NCI-H1092 treated with DMSO at 0.1 percent for 48 hours (cell line): ENCODE results near the gene LAMB1.
"Not testable (repeated sequence)": the region's sequence is repeated elsewhere in the genome, so short reads cannot be mapped to it uniquely, and the experiment has no call there.

ENCODE experiments used
- DNase-seq: peaks from one replicate; lab custom pipeline; 2025; lab: John Stamatoyannopoulos, UW

The LAMB1 gene

GRCh38 chr7:107971613-107972012 lies 31.3 kb downstream of the LAMB1 start:
- DNase-seq = no peak

GRCh38 chr7:107971100-107971499 lies 31.9 kb downstream of the LAMB1 start:
- no peak for DNase-seq

GRCh38 chr7:107969856-107970255 lies 33.1 kb downstream of the LAMB1 start:
- DNase-seq = no peak

GRCh38 chr7:107968449-107968848 lies 34.5 kb downstream of the LAMB1 start:
- DNase-seq = no peak

- DNase-seq = peak; percentile 65
These were observed 35.5 kb downstream of the LAMB1 start for GRCh38 chr7:107967420-107967819.

- DNase-seq = peak; percentile 72
These were observed 36.2 kb downstream of the LAMB1 start for GRCh38 chr7:107966711-107967110.

GRCh38 chr7:107964510-107964909 lies 38.5 kb downstream of the LAMB1 start:
- no peak for DNase-seq

- no peak for DNase-seq
These were observed 40.1 kb downstream of the LAMB1 start for GRCh38 chr7:107962817-107963216.

GRCh38 chr7:107961405-107961804 lies 41.6 kb downstream of the LAMB1 start:
- DNase-seq = peak; percentile 83

GRCh38 chr7:107960272-107960671 lies 42.7 kb downstream of the LAMB1 start:
- DNase-seq = peak; percentile 85

- no peak for DNase-seq
These were observed 43.4 kb downstream of the LAMB1 start for GRCh38 chr7:107959527-107959898.

- no peak for DNase-seq
These were observed 44.0 kb downstream of the LAMB1 start for GRCh38 chr7:107958764-107959526.

GRCh38 chr7:107957436-107957835 lies 45.5 kb downstream of the LAMB1 start:
- no peak for DNase-seq

GRCh38 chr7:107956950-107957349 lies 46.0 kb downstream of the LAMB1 start:
- DNase-seq = not testable (repeated sequence)

GRCh38 chr7:107955394-107955793 lies 47.6 kb downstream of the LAMB1 start:
- no peak for DNase-seq

GRCh38 chr7:107953924-107954303 lies 49.0 kb downstream of the LAMB1 start:
- DNase-seq = no peak

- no peak for DNase-seq
These were observed 49.6 kb downstream of the LAMB1 start for GRCh38 chr7:107953265-107953923.

GRCh38 chr7:107951896-107952295 lies 51.1 kb downstream of the LAMB1 start:
- no peak for DNase-seq

- DNase-seq = no peak
These were observed 51.7 kb downstream of the LAMB1 start for GRCh38 chr7:107951172-107951787.

- DNase-seq = no peak
These were observed 53.5 kb downstream of the LAMB1 start for GRCh38 chr7:107949443-107949935.

GRCh38 chr7:107948645-107949442 lies 54.1 kb downstream of the LAMB1 start:
- no peak for DNase-seq

- DNase-seq = no peak
These were observed 56.1 kb downstream of the LAMB1 start for GRCh38 chr7:107946881-107947280.
